GM23338 (cell line): ENCODE measurements around the gene NPB. TPM values are rescaled to one million over a fixed set of nuclear protein-coding genes. Genes with fewer than 3 reads are reported as not detected.

Source experiments
- ATAC-seq: fragments of 200-7000 bp; cut with Tn5 transposase; 3 replicates; pipeline ENCODE4 v1.9.1; 2020
- DNase-seq: peaks from one replicate; pipeline ENCODE4 v3.0.0-alpha.2; 2015; ENCODE audit warnings: low spot score
- H2AFZ ChIP-seq: fragments of 200-600 bp; sonication (generic); 2 replicates; pipeline ENCODE4 v1.8.0; 2016; ENCODE audit warnings: antibody characterized with exemption, mild to moderate bottlenecking, moderate library complexity
- H3F3A ChIP-seq: fragments of 200-600 bp; sonication (generic); replicated peaks from 2 replicates; pipeline ENCODE4 v1.8.0; 2017; ENCODE audit warnings: antibody characterized with exemption, mixed run types, low read depth
- H3K27ac ChIP-seq: fragments of 200-600 bp; sonication (generic); 2 replicates; pipeline ENCODE4 v1.6.1; 2016; ENCODE audit warnings: low read depth
- H3K27me3 ChIP-seq: fragments of 200-600 bp; sonication (generic); 2 replicates; pipeline ENCODE4 v1.8.0; 2016; ENCODE audit warnings: mild to moderate bottlenecking, mixed run types, moderate library complexity; ENCODE audit not compliant: insufficient read depth
- H3K36me3 ChIP-seq: fragments of 200-600 bp; sonication (generic); 2 replicates; pipeline ENCODE4 v1.8.0; 2016; ENCODE audit warnings: mild to moderate bottlenecking; ENCODE audit not compliant: insufficient read depth
- H3K4me1 ChIP-seq: fragments of 200-600 bp; sonication (generic); 2 replicates; pipeline ENCODE4 v1.8.0; 2016; ENCODE audit warnings: mild to moderate bottlenecking, moderate library complexity; ENCODE audit not compliant: insufficient read depth
- H3K4me2 ChIP-seq: fragments of 200-600 bp; sonication (generic); 2 replicates; pipeline ENCODE4 v1.7.1; 2017; ENCODE audit warnings: mixed run types
- H3K4me3 ChIP-seq: fragments of 200-600 bp; sonication (generic); 2 replicates; pipeline ENCODE4 v1.6.1; 2016; ENCODE audit warnings: mixed run types
- H3K79me2 ChIP-seq: fragments of 200-600 bp; sonication (generic); replicated peaks from 2 replicates; pipeline ENCODE4 v1.8.0; 2017; ENCODE audit warnings: mild to moderate bottlenecking; ENCODE audit not compliant: insufficient read depth
- H3K9me2 ChIP-seq: fragments of 200-600 bp; sonication (generic); 2 replicates; pipeline ENCODE4 v1.8.0; 2017; ENCODE audit not compliant: insufficient read depth
- H4K20me1 ChIP-seq: fragments of 200-600 bp; sonication (generic); replicated peaks from 2 replicates; pipeline ENCODE4 v1.8.0; 2017; ENCODE audit warnings: mild to moderate bottlenecking; ENCODE audit not compliant: insufficient read depth
- H3K27ac Mint-ChIP-seq: 2 replicates; pipeline ENCODE4 v1.8.0; 2020; ENCODE audit warnings: inconsistent platforms, mild to moderate bottlenecking, moderate library complexity, mixed read lengths
- H3K27me3 Mint-ChIP-seq: 3 replicates; pipeline ENCODE4 v1.8.0; 2022; ENCODE audit warnings: low read depth, mild to moderate bottlenecking, moderate library complexity, mixed read lengths, inconsistent platforms; ENCODE audit not compliant: insufficient read depth, poor library complexity
- H3K36me3 Mint-ChIP-seq: 3 replicates; pipeline ENCODE4 v1.8.0; 2021; ENCODE audit warnings: low read depth, mild to moderate bottlenecking, inconsistent platforms, moderate library complexity, mixed read lengths
- H3K4me1 Mint-ChIP-seq: 3 replicates; pipeline ENCODE4 v1.8.0; 2020; ENCODE audit warnings: mild to moderate bottlenecking, inconsistent platforms, mixed read lengths
- H3K4me3 Mint-ChIP-seq: 3 replicates; pipeline ENCODE4 v1.8.0; 2021; ENCODE audit warnings: moderate library complexity, mild to moderate bottlenecking, inconsistent platforms, mixed read lengths
- H3K9me3 Mint-ChIP-seq: 3 replicates; pipeline ENCODE4 v1.8.0; 2020; ENCODE audit warnings: moderate library complexity, mild to moderate bottlenecking, inconsistent platforms, mixed read lengths
- CREB1 ChIP-seq: fragments of 250-450 bp; sonication (Bioruptor Pico); IDR thresholded peaks from 2 replicates; pipeline ENCODE4 v1.5.0; 2020; ENCODE audit warnings: low read depth, mild to moderate bottlenecking, moderate library complexity
- EZH2phosphoT487 ChIP-seq: fragments of 200-600 bp; sonication (generic); IDR thresholded peaks from one replicate; pipeline ENCODE4 v1.8.1; 2018; ENCODE audit warnings: antibody characterized with exemption; ENCODE audit not compliant: unreplicated experiment
- JUNB ChIP-seq: IDR thresholded peaks from one replicate; pipeline ENCODE4 v1.6.1; 2016; ENCODE audit warnings: antibody characterized with exemption; ENCODE audit not compliant: unreplicated experiment
- NANOG ChIP-seq: IDR thresholded peaks from 2 replicates; pipeline ENCODE4 v1.6.1; 2016; ENCODE audit warnings: antibody characterized with exemption, borderline replicate concordance
- POLR2AphosphoS5 ChIP-seq: IDR thresholded peaks from 2 replicates; pipeline ENCODE4 v1.6.1; 2016; ENCODE audit warnings: antibody characterized with exemption, low read depth
- STAT1 ChIP-seq: IDR thresholded peaks from one replicate; pipeline ENCODE4 v1.6.1; 2016; ENCODE audit warnings: antibody characterized with exemption; ENCODE audit not compliant: unreplicated experiment
- ZNF114 ChIP-seq: fragments of 250-450 bp; sonication (Bioruptor Pico); IDR thresholded peaks from 2 replicates; pipeline ENCODE4 v1.5.0; 2020; ENCODE audit warnings: mild to moderate bottlenecking, moderate library complexity
- ZNF331 ChIP-seq: fragments of 250-450 bp; sonication (Bioruptor Pico); IDR thresholded peaks from 2 replicates; pipeline ENCODE4 v1.5.0; 2020; ENCODE audit warnings: low read depth, mild to moderate bottlenecking, moderate library complexity
- polyA plus RNA-seq: library from polyadenylated mRNA; unstranded; fragments of >200 nt; fragmentation: Nextera tagmentation; extraction: Ambion mirVana; gene quantifications from 2 replicates; pipeline ENCODE4 v1.2.1, GENCODE V29; 2016
- total RNA-seq: library from RNA; depleted of rRNA; stranded (reverse); fragments of >200 nt; shearing (Covaris generic); gene quantifications from 2 replicates; pipeline ENCODE4 v1.2.3, GENCODE V29; 2014
- TF ChIP-seq, protein P1 (sequence below): IDR thresholded peaks from 2 replicates; pipeline ENCODE4 v1.6.1; 2016; ENCODE audit warnings: antibody characterized with exemption
- TF ChIP-seq, protein P2 (sequence below): fragments of 250-450 bp; sonication (Bioruptor Pico); IDR thresholded peaks from 2 replicates; pipeline ENCODE4 v1.5.0; 2020; ENCODE audit warnings: mild to moderate bottlenecking, moderate library complexity
- TF ChIP-seq, protein P3 (sequence below), 2 experiments: fragments of 200-600 bp in 1 of 2; sonication (generic) in 1 of 2; conservative IDR thresholded peaks; 2 replicates each; pipeline versions ENCODE4 v1.5.1 to v1.6.1; 2016 to 2017; ENCODE audit warnings: antibody characterized with exemption in 2 of 2, low read depth in 2 of 2, mild to moderate bottlenecking in 2 of 2, moderate library complexity in 1 of 2

Gene NPB
- total and polyA plus RNA-seq, 2 experiments from 2014 or later = 3.6 to 3.8 TPM

GRCh38 chr17:81865358-81865732 lies 36.7 kb upstream of the NPB start (continued):
- TF ChIP-seq, protein P1, sequence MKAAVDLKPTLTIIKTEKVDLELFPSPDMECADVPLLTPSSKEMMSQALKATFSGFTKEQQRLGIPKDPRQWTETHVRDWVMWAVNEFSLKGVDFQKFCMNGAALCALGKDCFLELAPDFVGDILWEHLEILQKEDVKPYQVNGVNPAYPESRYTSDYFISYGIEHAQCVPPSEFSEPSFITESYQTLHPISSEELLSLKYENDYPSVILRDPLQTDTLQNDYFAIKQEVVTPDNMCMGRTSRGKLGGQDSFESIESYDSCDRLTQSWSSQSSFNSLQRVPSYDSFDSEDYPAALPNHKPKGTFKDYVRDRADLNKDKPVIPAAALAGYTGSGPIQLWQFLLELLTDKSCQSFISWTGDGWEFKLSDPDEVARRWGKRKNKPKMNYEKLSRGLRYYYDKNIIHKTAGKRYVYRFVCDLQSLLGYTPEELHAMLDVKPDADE = no peak
- TF ChIP-seq POLR2AphosphoS5 = no peak
- no peak for TF ChIP-seq EZH2phosphoT487

- no peak overlapping the region for H2AFZ ChIP-seq
- Mint-ChIP-seq H3K4me1 (peaks cover 31% of the 10 kb centered on the region), H3K4me3 (no peak overlapping the region), H3K36me3 (peaks cover 35% of the 10 kb centered on the region), H3K27me3 (peaks cover 44% of the 10 kb centered on the region), H3K27ac (no peak overlapping the region), H3K9me3 (no peaks in the 10 kb centered on the region; the same call in 2 of the 3 replicates)
- peaks cover 65% of the 10 kb centered on the region for H3F3A ChIP-seq
- no peak overlapping the region for H3K4me3 ChIP-seq
- no peak overlapping the region for H3K4me2 ChIP-seq
- H3K27ac ChIP-seq = no peak overlapping the region
- 0 out of 2 replicates have a peak, but pooled peaks cover 6% of the 10 kb centered on the region for H3K36me3 ChIP-seq
- ATAC-seq (no peak), DNase-seq (no peak)
- H3K79me2 ChIP-seq = peaks cover 38% of the 10 kb centered on the region
- peaks cover 30% of the 10 kb centered on the region for H4K20me1 ChIP-seq
- H3K27me3 ChIP-seq = no peaks in the 10 kb centered on the region
- peaks cover 15% of the 10 kb centered on the region for H3K4me1 ChIP-seq
- no peaks in the 10 kb centered on the region for H3K9me2 ChIP-seq
- TF ChIP-seq ZNF114 (CRISPR knock-in tag) (no peak), ZNF331 (CRISPR knock-in tag) (no peak), CREB1 (CRISPR knock-in tag) (no peak), JUNB (no peak), NANOG (no peak), STAT1 (no peak)
- TF ChIP-seq, protein P1 = no peak
- TF ChIP-seq, protein P2, sequence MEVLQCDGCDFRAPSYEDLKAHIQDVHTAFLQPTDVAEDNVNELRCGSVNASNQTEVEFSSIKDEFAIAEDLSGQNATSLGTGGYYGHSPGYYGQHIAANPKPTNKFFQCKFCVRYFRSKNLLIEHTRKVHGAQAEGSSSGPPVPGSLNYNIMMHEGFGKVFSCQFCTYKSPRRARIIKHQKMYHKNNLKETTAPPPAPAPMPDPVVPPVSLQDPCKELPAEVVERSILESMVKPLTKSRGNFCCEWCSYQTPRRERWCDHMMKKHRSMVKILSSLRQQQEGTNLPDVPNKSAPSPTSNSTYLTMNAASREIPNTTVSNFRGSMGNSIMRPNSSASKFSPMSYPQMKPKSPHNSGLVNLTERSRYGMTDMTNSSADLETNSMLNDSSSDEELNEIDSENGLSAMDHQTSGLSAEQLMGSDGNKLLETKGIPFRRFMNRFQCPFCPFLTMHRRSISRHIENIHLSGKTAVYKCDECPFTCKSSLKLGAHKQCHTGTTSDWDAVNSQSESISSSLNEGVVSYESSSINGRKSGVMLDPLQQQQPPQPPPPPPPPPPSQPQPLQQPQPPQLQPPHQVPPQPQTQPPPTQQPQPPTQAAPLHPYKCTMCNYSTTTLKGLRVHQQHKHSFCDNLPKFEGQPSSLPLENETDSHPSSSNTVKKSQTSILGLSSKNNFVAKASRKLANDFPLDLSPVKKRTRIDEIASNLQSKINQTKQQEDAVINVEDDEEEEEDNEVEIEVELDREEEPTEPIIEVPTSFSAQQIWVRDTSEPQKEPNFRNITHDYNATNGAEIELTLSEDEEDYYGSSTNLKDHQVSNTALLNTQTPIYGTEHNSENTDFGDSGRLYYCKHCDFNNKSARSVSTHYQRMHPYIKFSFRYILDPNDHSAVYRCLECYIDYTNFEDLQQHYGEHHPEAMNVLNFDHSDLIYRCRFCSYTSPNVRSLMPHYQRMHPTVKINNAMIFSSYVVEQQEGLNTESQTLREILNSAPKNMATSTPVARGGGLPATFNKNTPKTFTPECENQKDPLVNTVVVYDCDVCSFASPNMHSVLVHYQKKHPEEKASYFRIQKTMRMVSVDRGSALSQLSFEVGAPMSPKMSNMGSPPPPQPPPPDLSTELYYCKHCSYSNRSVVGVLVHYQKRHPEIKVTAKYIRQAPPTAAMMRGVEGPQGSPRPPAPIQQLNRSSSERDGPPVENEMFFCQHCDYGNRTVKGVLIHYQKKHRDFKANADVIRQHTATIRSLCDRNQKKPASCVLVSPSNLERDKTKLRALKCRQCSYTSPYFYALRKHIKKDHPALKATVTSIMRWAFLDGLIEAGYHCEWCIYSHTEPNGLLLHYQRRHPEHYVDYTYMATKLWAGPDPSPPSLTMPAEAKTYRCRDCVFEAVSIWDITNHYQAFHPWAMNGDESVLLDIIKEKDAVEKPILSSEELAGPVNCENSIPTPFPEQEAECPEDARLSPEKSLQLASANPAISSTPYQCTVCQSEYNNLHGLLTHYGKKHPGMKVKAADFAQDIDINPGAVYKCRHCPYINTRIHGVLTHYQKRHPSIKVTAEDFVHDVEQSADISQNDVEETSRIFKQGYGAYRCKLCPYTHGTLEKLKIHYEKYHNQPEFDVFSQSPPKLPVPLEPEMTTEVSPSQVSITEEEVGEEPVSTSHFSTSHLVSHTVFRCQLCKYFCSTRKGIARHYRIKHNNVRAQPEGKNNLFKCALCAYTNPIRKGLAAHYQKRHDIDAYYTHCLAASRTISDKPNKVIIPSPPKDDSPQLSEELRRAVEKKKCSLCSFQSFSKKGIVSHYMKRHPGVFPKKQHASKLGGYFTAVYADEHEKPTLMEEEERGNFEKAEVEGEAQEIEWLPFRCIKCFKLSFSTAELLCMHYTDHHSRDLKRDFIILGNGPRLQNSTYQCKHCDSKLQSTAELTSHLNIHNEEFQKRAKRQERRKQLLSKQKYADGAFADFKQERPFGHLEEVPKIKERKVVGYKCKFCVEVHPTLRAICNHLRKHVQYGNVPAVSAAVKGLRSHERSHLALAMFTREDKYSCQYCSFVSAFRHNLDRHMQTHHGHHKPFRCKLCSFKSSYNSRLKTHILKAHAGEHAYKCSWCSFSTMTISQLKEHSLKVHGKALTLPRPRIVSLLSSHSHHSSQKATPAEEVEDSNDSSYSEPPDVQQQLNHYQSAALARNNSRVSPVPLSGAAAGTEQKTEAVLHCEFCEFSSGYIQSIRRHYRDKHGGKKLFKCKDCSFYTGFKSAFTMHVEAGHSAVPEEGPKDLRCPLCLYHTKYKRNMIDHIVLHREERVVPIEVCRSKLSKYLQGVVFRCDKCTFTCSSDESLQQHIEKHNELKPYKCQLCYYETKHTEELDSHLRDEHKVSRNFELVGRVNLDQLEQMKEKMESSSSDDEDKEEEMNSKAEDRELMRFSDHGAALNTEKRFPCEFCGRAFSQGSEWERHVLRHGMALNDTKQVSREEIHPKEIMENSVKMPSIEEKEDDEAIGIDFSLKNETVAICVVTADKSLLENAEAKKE (CRISPR knock-in tag) = no peak
- TF ChIP-seq, protein P3, sequence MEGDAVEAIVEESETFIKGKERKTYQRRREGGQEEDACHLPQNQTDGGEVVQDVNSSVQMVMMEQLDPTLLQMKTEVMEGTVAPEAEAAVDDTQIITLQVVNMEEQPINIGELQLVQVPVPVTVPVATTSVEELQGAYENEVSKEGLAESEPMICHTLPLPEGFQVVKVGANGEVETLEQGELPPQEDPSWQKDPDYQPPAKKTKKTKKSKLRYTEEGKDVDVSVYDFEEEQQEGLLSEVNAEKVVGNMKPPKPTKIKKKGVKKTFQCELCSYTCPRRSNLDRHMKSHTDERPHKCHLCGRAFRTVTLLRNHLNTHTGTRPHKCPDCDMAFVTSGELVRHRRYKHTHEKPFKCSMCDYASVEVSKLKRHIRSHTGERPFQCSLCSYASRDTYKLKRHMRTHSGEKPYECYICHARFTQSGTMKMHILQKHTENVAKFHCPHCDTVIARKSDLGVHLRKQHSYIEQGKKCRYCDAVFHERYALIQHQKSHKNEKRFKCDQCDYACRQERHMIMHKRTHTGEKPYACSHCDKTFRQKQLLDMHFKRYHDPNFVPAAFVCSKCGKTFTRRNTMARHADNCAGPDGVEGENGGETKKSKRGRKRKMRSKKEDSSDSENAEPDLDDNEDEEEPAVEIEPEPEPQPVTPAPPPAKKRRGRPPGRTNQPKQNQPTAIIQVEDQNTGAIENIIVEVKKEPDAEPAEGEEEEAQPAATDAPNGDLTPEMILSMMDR (conservative IDR thresholded peaks at IDR 0.05; ENCODE audit: low read depth in 2 of 2) = no peak
Observed at GRCh38 chr17:81865733-81866439, 36.2 kb upstream of the NPB start.
